CD4-positive, CD25-positive, alpha-beta regulatory T cell (primary cell): ENCODE measurements around the gene SMAD2. TPM values are rescaled to one million over a fixed set of nuclear protein-coding genes. Genes with fewer than 3 reads are reported as not detected.
A peak's percentile ranks its signal among the peaks of the same experiment; 100 is the strongest.

ENCODE experiments used
- ATAC-seq, 2 donors: fragments of 150-1000 bp; cut with Tn5 transposase; one replicate each; pipeline ENCODE4 v1.10.0; 2021; ENCODE audit warnings: low read depth in 2 of 2, moderate number of reproducible peaks in 2 of 2, moderate library complexity in 1 of 2
- DNase-seq, 3 donors: peaks; one replicate each; pipeline versions ENCODE4 v3.0.0 to v3.0.0-alpha.2; 2012 to 2022; ENCODE audit warnings: mixed read lengths in 1 of 3
- H3K27ac ChIP-seq: one replicate; pipeline ENCODE4 v1.7.0; 2013; ENCODE audit warnings: mild to moderate bottlenecking, low read length; ENCODE audit not compliant: insufficient read depth, poor library complexity, severe bottlenecking
- H3K27me3 ChIP-seq: one replicate; pipeline ENCODE4 v1.7.0; 2013; ENCODE audit warnings: low read length; ENCODE audit not compliant: control insufficient read depth, insufficient read depth
- H3K36me3 ChIP-seq: one replicate; pipeline ENCODE4 v1.7.0; 2013; ENCODE audit warnings: mild to moderate bottlenecking, low read length, moderate library complexity; ENCODE audit not compliant: control insufficient read depth, insufficient read depth
- H3K4me1 ChIP-seq: 2 replicates; pipeline ENCODE4 v1.7.0; 2013; ENCODE audit warnings: mild to moderate bottlenecking, low read length; ENCODE audit not compliant: insufficient read depth, control insufficient read depth, poor library complexity, severe bottlenecking
- H3K4me3 ChIP-seq: one replicate; pipeline ENCODE4 v1.7.0; 2013; ENCODE audit warnings: low read depth, mild to moderate bottlenecking, low read length, moderate library complexity
- H3K9me3 ChIP-seq, 2 experiments: 1 replicate in 1 of 2; 2 replicates in 1 of 2; pipeline ENCODE4 v1.7.0; 2013; ENCODE audit warnings: low read length in 2 of 2, mild to moderate bottlenecking in 1 of 2, moderate library complexity in 1 of 2; ENCODE audit not compliant: control insufficient read depth in 2 of 2
- H3K27ac Mint-ChIP-seq, 3 donors: one replicate each; pipeline ENCODE4 v1.8.0; 2020 to 2022; ENCODE audit warnings: mild to moderate bottlenecking in 3 of 3, mixed read lengths in 3 of 3, moderate library complexity in 2 of 3
- H3K27me3 Mint-ChIP-seq: one replicate; pipeline ENCODE4 v1.8.0; 2022; ENCODE audit warnings: mild to moderate bottlenecking, mixed read lengths
- H3K36me3 Mint-ChIP-seq: one replicate; pipeline ENCODE4 v1.8.0; 2020; ENCODE audit warnings: mixed read lengths
- H3K4me1 Mint-ChIP-seq, 4 donors: one replicate each; pipeline ENCODE4 v1.8.0; 2020 to 2022; ENCODE audit warnings: mixed read lengths in 4 of 4, mild to moderate bottlenecking in 1 of 4
- H3K4me3 Mint-ChIP-seq, 4 donors: one replicate each; pipeline ENCODE4 v1.8.0; 2020 to 2022; ENCODE audit warnings: mild to moderate bottlenecking in 4 of 4, mixed read lengths in 4 of 4, moderate library complexity in 3 of 4
- H3K9me3 Mint-ChIP-seq, 7 donors: one replicate each; pipeline ENCODE4 v1.8.0; 2020 to 2022; ENCODE audit warnings: mixed read lengths in 7 of 7, mild to moderate bottlenecking in 3 of 7, moderate library complexity in 2 of 7
- polyA plus RNA-seq, 4 donors: library from polyadenylated mRNA; unstranded; fragments of 300-500 nt; fragmentation: Illumina TruSeq; gene quantifications; one replicate each; pipeline ENCODE4 v1.2.3, GENCODE V29; 2021
- total RNA-seq: library from RNA; stranded (reverse); gene quantifications from one replicate; pipeline ENCODE4 v1.2.3, GENCODE V29; 2022

SMAD2 gene
- total RNA-seq (115 TPM), polyA plus RNA-seq (100 to 1,000 TPM in 1 of 4 donors, 10 to 100 TPM in 3; 78.1 to 103 (median 88.2) TPM)

- peaks cover 39 to 56% (median 46%) of the 10 kb centered on the region in 4 donors for H3K4me1 Mint-ChIP-seq
- H3K4me3 ChIP-seq, result peak within 1 kb of the TSS; percentile 95
- peaks cover 54% of the 10 kb centered on the region for H3K4me1 ChIP-seq
These were observed at the start of gene SMAD2 for GRCh38 chr18:47930199-47930930. Gene SMAD2 (minus strand): TSS chr18:47930659. CDS start chr18:47896756, 33,903 bp downstream.

GRCh38 chr18:47979611-47980200 is 49.2 kb upstream of the SMAD2 start:
- Histone ChIP-seq H3K27ac (no peak overlapping the region), H3K4me1 (no peaks in the 10 kb centered on the region), H3K4me3 (no peak overlapping the region), H3K36me3 (no peaks in the 10 kb centered on the region), H3K27me3 (peaks cover 2% of the 10 kb centered on the region), H3K9me3 (no peaks in the 10 kb centered on the region)
- no peak for DNase-seq
- no peak overlapping the region for H3K4me3 Mint-ChIP-seq
- ATAC-seq, result no peak
- H3K36me3 Mint-ChIP-seq, result no peaks in the 10 kb centered on the region
- H3K27ac Mint-ChIP-seq, result no peak overlapping the region
- peaks cover 6% of the 10 kb centered on the region for H3K27me3 Mint-ChIP-seq
- H3K4me1 Mint-ChIP-seq, result peaks cover 0 to 1% (median 0%) of the 10 kb centered on the region in 4 donors
- H3K9me3 Mint-ChIP-seq, result no peaks in the 10 kb centered on the region

More at GRCh38 chr18:47930199-47930930, at the start of gene SMAD2:
- Histone ChIP-seq H3K9me3 (no peaks in the 10 kb centered on the region), H3K27me3 (no peaks in the 10 kb centered on the region), H3K27ac (peak within 1 kb of the TSS; percentile 90), H3K36me3 (no peaks in the 10 kb centered on the region)
- Mint-ChIP-seq H3K9me3 (no peaks in the 10 kb centered on the region), H3K27ac (peak within 1 kb of the TSS; percentile 88 to 92 (median 91)), H3K27me3 (peaks cover 7% of the 10 kb centered on the region), H3K4me3 (peak within 1 kb of the TSS; percentile 89 to 96 (median 92)), H3K36me3 (no peaks in the 10 kb centered on the region)
- peak; percentile 77 to 80 for ATAC-seq
- peak; percentile 70 to 91 (median 76) for DNase-seq

GRCh38 chr18:47978603-47979002 is 48.1 kb upstream of the SMAD2 start:
- no peak for DNase-seq
- H3K9me3 Mint-ChIP-seq, result no peaks in the 10 kb centered on the region
- ATAC-seq, result no peak
- peaks cover 3% of the 10 kb centered on the region for H3K27me3 ChIP-seq
- H3K27ac Mint-ChIP-seq, result no peak overlapping the region
- H3K27me3 Mint-ChIP-seq, result peaks cover 10% of the 10 kb centered on the region
- no peaks in the 10 kb centered on the region for H3K9me3 ChIP-seq
- no peak overlapping the region for H3K4me3 ChIP-seq
- no peaks in the 10 kb centered on the region for H3K36me3 ChIP-seq
- no peak overlapping the region for H3K4me3 Mint-ChIP-seq
- no peaks in the 10 kb centered on the region for H3K36me3 Mint-ChIP-seq
- no peaks in the 10 kb centered on the region for H3K4me1 ChIP-seq
- no peaks in the 10 kb centered on the region for H3K4me1 Mint-ChIP-seq
- no peak overlapping the region for H3K27ac ChIP-seq

- Mint-ChIP-seq H3K4me1 (no peaks in the 10 kb centered on the region), H3K27ac (no peak overlapping the region), H3K36me3 (no peaks in the 10 kb centered on the region), H3K9me3 (no peaks in the 10 kb centered on the region), H3K27me3 (peaks cover 11% of the 10 kb centered on the region), H3K4me3 (no peak overlapping the region)
- H3K27me3 ChIP-seq, result peaks cover 8% of the 10 kb centered on the region
- DNase-seq (no peak), ATAC-seq (no peak)
- no peaks in the 10 kb centered on the region for H3K9me3 ChIP-seq
- H3K4me3 ChIP-seq, result no peak overlapping the region
- H3K27ac ChIP-seq, result no peak overlapping the region
- H3K36me3 ChIP-seq, result no peaks in the 10 kb centered on the region
- H3K4me1 ChIP-seq, result no peaks in the 10 kb centered on the region
These were observed 47.7 kb upstream of the SMAD2 start for GRCh38 chr18:47978141-47978540.

- H3K27ac Mint-ChIP-seq, result no peak overlapping the region
- H3K4me3 Mint-ChIP-seq, result no peak overlapping the region
- Histone ChIP-seq H3K9me3 (no peaks in the 10 kb centered on the region), H3K27ac (no peak overlapping the region), H3K4me3 (no peak overlapping the region), H3K4me1 (no peaks in the 10 kb centered on the region), H3K36me3 (no peaks in the 10 kb centered on the region), H3K27me3 (peaks cover 18% of the 10 kb centered on the region)
- no peaks in the 10 kb centered on the region for H3K4me1 Mint-ChIP-seq
- ATAC-seq (no peak), DNase-seq (no peak)
- H3K27me3 Mint-ChIP-seq, result peaks cover 23% of the 10 kb centered on the region
- peaks cover 0 to 4% (median 0%) of the 10 kb centered on the region in 7 donors for H3K9me3 Mint-ChIP-seq
- no peaks in the 10 kb centered on the region for H3K36me3 Mint-ChIP-seq
These were observed 45.2 kb upstream of the SMAD2 start for GRCh38 chr18:47975701-47976100.

GRCh38 chr18:47975105-47975504 is 44.6 kb upstream of the SMAD2 start:
- Mint-ChIP-seq H3K4me1 (no peaks in the 10 kb centered on the region), H3K27ac (no peak overlapping the region), H3K36me3 (no peaks in the 10 kb centered on the region), H3K27me3 (peaks cover 19% of the 10 kb centered on the region), H3K9me3 (peaks cover 0 to 4% (median 0%) of the 10 kb centered on the region in 7 donors), H3K4me3 (no peak overlapping the region)
- ATAC-seq, result no peak
- Histone ChIP-seq H3K27ac (no peak overlapping the region), H3K9me3 (no peaks in the 10 kb centered on the region), H3K4me1 (no peaks in the 10 kb centered on the region), H3K27me3 (peaks cover 16% of the 10 kb centered on the region), H3K36me3 (no peaks in the 10 kb centered on the region), H3K4me3 (no peak overlapping the region)
- no peak for DNase-seq

GRCh38 chr18:47970664-47971531 is 40.4 kb upstream of the SMAD2 start:
- ATAC-seq (no peak), DNase-seq (no peak)
- no peaks in the 10 kb centered on the region for H3K4me1 Mint-ChIP-seq
- no peak overlapping the region for H3K27ac ChIP-seq
- H3K9me3 ChIP-seq, result no peaks in the 10 kb centered on the region
- no peak overlapping the region for H3K27ac Mint-ChIP-seq
- no peak overlapping the region for H3K4me3 Mint-ChIP-seq
- H3K4me1 ChIP-seq, result no peaks in the 10 kb centered on the region
- no peak overlapping the region for H3K4me3 ChIP-seq
- H3K36me3 Mint-ChIP-seq, result no peaks in the 10 kb centered on the region
- no peaks in the 10 kb centered on the region for H3K36me3 ChIP-seq
- H3K27me3 Mint-ChIP-seq, result peaks cover 32% of the 10 kb centered on the region
- H3K9me3 Mint-ChIP-seq, result peaks cover 0 to 5% (median 0%) of the 10 kb centered on the region in 7 donors
- peaks cover 16% of the 10 kb centered on the region for H3K27me3 ChIP-seq
